Gastroesophageal sphincter (tissue), 4 donors: ENCODE results near the gene PSMG1. TPM values are rescaled to one million over a fixed set of nuclear protein-coding genes. Genes with fewer than 3 reads are reported as not detected.

Experiments
- ATAC-seq: fragments of 150-250 bp; one replicate; pipeline ENCODE4 v1.9.1; 2016; ENCODE audit warnings: mild to moderate bottlenecking, moderate library complexity
- H3K27ac ChIP-seq, 4 donors: fragments of 200-600 bp; sonication (generic) in 3 of 4; 1 replicate in 3 of 4; 2 replicates in 1 of 4; pipeline ENCODE4 v1.5.1; 2016 to 2019
- H3K27me3 ChIP-seq: fragments of 200-600 bp; sonication (generic); one replicate; pipeline ENCODE4 v1.5.1; 2019
- H3K36me3 ChIP-seq, 2 donors: fragments of 200-600 bp; sonication (generic); one replicate each; pipeline ENCODE4 v1.5.1; 2019; ENCODE audit warnings: control low read depth in 1 of 2
- H3K4me1 ChIP-seq, 3 donors: fragments of 200-600 bp; sonication (generic); 1 replicate in 2 of 3; 2 replicates in 1 of 3; pipeline ENCODE4 v1.5.1; 2016 to 2019; ENCODE audit warnings: control low read depth in 2 of 3
- H3K4me3 ChIP-seq, 2 donors: fragments of 200-600 bp; sonication (generic); one replicate each; pipeline ENCODE4 v1.5.1; 2019; ENCODE audit warnings: mild to moderate bottlenecking in 1 of 2, moderate library complexity in 1 of 2
- H3K9me3 ChIP-seq, 3 donors: fragments of 200-600 bp; sonication (generic); one replicate each; pipeline ENCODE4 v1.5.1; 2017 to 2019; ENCODE audit warnings: control low read depth in 2 of 3
- EP300 ChIP-seq: sonication (generic); formaldehyde crosslinking; IDR thresholded peaks from one replicate; pipeline ENCODE4 v1.6.1; 2017; ENCODE audit warnings: antibody characterized with exemption, mild to moderate bottlenecking
- POLR2A ChIP-seq, 2 donors: fragments of 450-650 bp; IDR thresholded peaks; one replicate each; pipeline ENCODE4 v1.6.1; 2017; ENCODE audit warnings: antibody characterized with exemption in 2 of 2, mild to moderate bottlenecking in 2 of 2, moderate library complexity in 1 of 2
- POLR2AphosphoS5 ChIP-seq: sonication (generic); formaldehyde crosslinking; IDR thresholded peaks from one replicate; pipeline ENCODE4 v1.6.1; 2017; ENCODE audit warnings: antibody characterized with exemption
- WGBS, 2 donors: methylation state at CpG; one replicate each; pipeline ENCODE4 v1.1.5; 2018; ENCODE audit warnings: low coverage in 1 of 2; 5-methylcytosine and 5-hydroxymethylcytosine counted together
- total RNA-seq, 4 donors: library from RNA; depleted of rRNA; stranded (reverse); fragments of >200 nt; gene quantifications; one replicate each; pipeline ENCODE4 v1.1.0, GENCODE V29; 2016
- TF ChIP-seq, protein P1 (sequence below), 4 experiments: fragments of 200-600 bp in 2 of 4; fragments of 450-650 bp in 2 of 4; sonication (generic) in 1 of 4; IDR thresholded peaks; one replicate each; pipeline ENCODE4 v1.5.1; 2017 to 2019; ENCODE audit warnings: antibody characterized with exemption in 4 of 4, mild to moderate bottlenecking in 2 of 4, moderate library complexity in 2 of 4

Gene PSMG1
- total RNA-seq, 4 donors from 2014 or later, result 19.0 to 33.7 (median 30.4) TPM

- TF ChIP-seq EP300 (no peak), POLR2A (IDR thresholded peaks at IDR 0.05) (no peak), POLR2AphosphoS5 (no peak)
- TF ChIP-seq, protein P1, sequence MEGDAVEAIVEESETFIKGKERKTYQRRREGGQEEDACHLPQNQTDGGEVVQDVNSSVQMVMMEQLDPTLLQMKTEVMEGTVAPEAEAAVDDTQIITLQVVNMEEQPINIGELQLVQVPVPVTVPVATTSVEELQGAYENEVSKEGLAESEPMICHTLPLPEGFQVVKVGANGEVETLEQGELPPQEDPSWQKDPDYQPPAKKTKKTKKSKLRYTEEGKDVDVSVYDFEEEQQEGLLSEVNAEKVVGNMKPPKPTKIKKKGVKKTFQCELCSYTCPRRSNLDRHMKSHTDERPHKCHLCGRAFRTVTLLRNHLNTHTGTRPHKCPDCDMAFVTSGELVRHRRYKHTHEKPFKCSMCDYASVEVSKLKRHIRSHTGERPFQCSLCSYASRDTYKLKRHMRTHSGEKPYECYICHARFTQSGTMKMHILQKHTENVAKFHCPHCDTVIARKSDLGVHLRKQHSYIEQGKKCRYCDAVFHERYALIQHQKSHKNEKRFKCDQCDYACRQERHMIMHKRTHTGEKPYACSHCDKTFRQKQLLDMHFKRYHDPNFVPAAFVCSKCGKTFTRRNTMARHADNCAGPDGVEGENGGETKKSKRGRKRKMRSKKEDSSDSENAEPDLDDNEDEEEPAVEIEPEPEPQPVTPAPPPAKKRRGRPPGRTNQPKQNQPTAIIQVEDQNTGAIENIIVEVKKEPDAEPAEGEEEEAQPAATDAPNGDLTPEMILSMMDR (IDR thresholded peaks at IDR 0.05), result no peak
- peaks cover 0 to 94% of the 10 kb centered on the region in 2 donors for H3K36me3 ChIP-seq
- WGBS, 2 donors, result 69 to 73% methylated on average over 2 of the region's 2 CpGs
- H3K4me3 ChIP-seq, result no peak overlapping the region
- ATAC-seq, result no peak
- no peaks in the 10 kb centered on the region for H3K9me3 ChIP-seq
- no peaks in the 10 kb centered on the region for H3K27me3 ChIP-seq
- H3K27ac ChIP-seq, result no peak overlapping the region
- no peaks in the 10 kb centered on the region for H3K4me1 ChIP-seq
These were observed 33.0 kb upstream of the PSMG1 start for GRCh38 chr21:39216290-39216689.

DNA sequence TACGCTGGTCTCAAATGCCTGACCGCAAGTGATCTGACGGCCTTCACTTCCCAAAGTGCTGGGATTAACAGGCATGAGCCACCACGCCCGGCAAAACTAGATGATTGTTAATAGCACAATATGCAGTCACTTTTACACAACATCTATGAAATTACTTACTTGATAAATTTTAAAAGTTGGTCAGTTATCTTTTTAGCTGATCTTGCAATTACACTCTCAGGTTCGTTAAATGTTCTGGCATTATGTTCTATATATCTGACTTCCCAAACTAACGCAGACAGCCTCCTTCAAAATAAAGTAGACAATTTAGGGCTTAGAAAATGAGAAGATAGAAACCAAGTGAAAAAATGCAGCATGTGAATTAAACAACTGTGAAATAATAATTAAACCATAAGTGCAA, 31.8 kb upstream of the PSMG1 start:
- H3K4me3 ChIP-seq, result no peak overlapping the region
- H3K36me3 ChIP-seq, result peaks cover 0 to 97% of the 10 kb centered on the region in 2 donors
- no peaks in the 10 kb centered on the region for H3K27me3 ChIP-seq
- H3K4me1 ChIP-seq, result peaks cover 0 to 8% (median 3%) of the 10 kb centered on the region in 3 donors
- no peaks in the 10 kb centered on the region for H3K9me3 ChIP-seq
- ATAC-seq, result no peak
- H3K27ac ChIP-seq, result no peak overlapping the region
- 94 to 97% methylated on average over 5 to 7 of the region's 7 CpGs for WGBS, 2 donors
- TF ChIP-seq POLR2A (IDR thresholded peaks at IDR 0.05) (no peak), POLR2AphosphoS5 (no peak), EP300 (no peak)
- TF ChIP-seq, protein P1 (IDR thresholded peaks at IDR 0.05), result no peak

DNA sequence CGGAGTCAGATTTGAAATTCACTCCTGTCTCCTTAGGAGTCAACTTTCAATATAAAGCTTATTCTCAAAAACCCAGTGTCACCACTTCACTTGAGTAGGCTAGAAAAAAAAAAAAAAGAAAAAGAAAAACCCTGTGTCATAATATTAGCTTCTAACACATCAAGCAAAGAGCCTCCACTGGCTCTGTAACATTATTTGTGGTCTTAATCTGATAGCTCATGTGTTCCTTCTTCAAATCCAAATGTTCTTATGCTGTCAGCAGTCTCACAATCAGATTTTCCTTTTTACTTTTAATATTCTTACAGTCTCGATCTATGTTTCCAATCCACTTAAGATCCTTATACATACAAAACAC, 26.1 kb upstream of the PSMG1 start:
- TF ChIP-seq, protein P1 (IDR thresholded peaks at IDR 0.05), result no peak
- no peak for TF ChIP-seq POLR2A (IDR thresholded peaks at IDR 0.05)
- TF ChIP-seq EP300, result no peak
- TF ChIP-seq POLR2AphosphoS5, result no peak
- H3K27me3 ChIP-seq, result no peaks in the 10 kb centered on the region
- 42 to 91% methylated on average over 2 of the region's 2 CpGs for WGBS, 2 donors
- ATAC-seq, result no peak
- H3K4me3 ChIP-seq, result no peak overlapping the region
- H3K9me3 ChIP-seq, result no peaks in the 10 kb centered on the region
- H3K27ac ChIP-seq, result no peak overlapping the region
- H3K4me1 ChIP-seq, result peaks cover 0 to 13% (median 3%) of the 10 kb centered on the region in 3 donors
- peaks cover 0 to 95% of the 10 kb centered on the region in 2 donors for H3K36me3 ChIP-seq

DNA sequence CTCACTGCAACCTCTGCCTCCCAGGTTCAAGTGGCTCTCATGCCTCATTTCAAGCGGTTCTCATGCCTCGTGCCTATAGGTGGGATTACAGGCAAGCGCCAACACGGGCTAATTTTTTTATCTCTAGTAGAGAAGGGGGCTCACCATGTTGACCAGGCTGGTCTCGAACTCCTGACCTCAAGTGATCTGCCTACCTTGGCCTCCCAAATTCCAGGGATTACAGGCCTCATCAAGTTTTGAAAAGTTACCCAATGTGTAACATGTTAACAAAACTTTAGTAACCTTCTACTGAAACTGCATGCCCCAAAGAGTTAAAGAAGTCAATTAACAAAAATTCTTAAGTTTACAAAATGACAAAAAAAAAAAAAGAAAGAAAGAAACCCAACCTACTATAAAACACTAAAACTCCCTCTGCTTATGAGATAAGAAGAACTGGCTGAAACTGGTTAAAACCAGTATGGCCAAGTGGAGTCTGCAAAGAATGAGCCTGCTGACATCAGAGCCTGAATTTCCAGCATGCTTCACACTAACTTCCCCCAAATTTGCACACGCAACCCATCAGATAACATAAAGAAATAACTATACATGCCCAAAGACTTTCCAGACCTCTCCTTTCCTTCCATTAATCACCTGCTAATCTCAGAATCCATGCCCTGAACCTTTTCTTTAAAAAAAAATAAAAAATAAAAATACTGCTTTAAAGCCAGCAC, 25.5 kb upstream of the PSMG1 start:
- WGBS, 2 donors, result 81 to 100% methylated on average over 2 to 5 of the region's 6 CpGs

More for the DNA sequence above, 25.5 kb upstream of the PSMG1 start:
- TF ChIP-seq, protein P1 (IDR thresholded peaks at IDR 0.05), result no peak
- TF ChIP-seq POLR2AphosphoS5 (no peak), EP300 (no peak), POLR2A (IDR thresholded peaks at IDR 0.05) (no peak)
- no peaks in the 10 kb centered on the region for H3K27me3 ChIP-seq
- H3K4me1 ChIP-seq, result peaks cover 0 to 14% (median 3%) of the 10 kb centered on the region in 3 donors
- H3K36me3 ChIP-seq, result peaks cover 0 to 94% of the 10 kb centered on the region in 2 donors
- H3K4me3 ChIP-seq, result no peak overlapping the region
- ATAC-seq, result no peak
- no peaks in the 10 kb centered on the region for H3K9me3 ChIP-seq
- H3K27ac ChIP-seq, result no peak overlapping the region
